HFF-Myc (cell line): ENCODE results near the gene GNG7.
"Not testable (repeated sequence)": the region's sequence is repeated elsewhere in the genome, so short reads cannot be mapped to it uniquely, and the experiment has no call there.

Experiments
- DNase-seq: peaks from one replicate; pipeline ENCODE4 v3.0.0-alpha.2; 2011; ENCODE audit warnings: low read depth; ENCODE audit errors: extremely low read depth
- H3K4me3 ChIP-seq: replicated peaks from 2 replicates; pipeline ENCODE4 v1.5.1; 2011; ENCODE audit warnings: low read depth, mild to moderate bottlenecking, control low read depth, low read length
- TF ChIP-seq, protein P1 (sequence below): IDR thresholded peaks from 2 replicates; pipeline ENCODE4 v1.5.1; 2012; ENCODE audit warnings: mild to moderate bottlenecking, low read depth, low read length, control low read depth; ENCODE audit errors: missing control alignments

The GNG7 gene

DNA sequence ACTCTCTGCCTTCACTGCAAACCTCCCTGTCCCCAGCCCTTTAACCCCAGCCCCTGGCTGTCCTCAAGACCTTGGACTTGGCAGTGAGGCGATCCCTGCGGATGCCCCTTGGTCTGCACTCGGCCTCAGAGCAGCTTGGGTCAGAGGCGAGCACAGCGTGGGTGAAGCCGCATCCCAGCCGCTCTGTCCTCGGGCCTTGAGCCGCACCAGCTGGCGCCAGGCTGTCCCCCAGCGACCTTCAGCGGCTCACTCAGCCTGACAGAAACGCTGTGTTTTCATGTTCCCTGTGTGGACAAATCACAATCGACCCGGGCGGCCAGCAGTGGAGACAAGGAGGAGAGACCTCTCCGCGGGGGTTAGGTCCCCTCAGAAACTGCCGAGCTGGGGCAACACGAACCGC lies 52.0 kb downstream of the GNG7 start:
- TF ChIP-seq, protein P1, sequence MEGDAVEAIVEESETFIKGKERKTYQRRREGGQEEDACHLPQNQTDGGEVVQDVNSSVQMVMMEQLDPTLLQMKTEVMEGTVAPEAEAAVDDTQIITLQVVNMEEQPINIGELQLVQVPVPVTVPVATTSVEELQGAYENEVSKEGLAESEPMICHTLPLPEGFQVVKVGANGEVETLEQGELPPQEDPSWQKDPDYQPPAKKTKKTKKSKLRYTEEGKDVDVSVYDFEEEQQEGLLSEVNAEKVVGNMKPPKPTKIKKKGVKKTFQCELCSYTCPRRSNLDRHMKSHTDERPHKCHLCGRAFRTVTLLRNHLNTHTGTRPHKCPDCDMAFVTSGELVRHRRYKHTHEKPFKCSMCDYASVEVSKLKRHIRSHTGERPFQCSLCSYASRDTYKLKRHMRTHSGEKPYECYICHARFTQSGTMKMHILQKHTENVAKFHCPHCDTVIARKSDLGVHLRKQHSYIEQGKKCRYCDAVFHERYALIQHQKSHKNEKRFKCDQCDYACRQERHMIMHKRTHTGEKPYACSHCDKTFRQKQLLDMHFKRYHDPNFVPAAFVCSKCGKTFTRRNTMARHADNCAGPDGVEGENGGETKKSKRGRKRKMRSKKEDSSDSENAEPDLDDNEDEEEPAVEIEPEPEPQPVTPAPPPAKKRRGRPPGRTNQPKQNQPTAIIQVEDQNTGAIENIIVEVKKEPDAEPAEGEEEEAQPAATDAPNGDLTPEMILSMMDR = no peak
- DNase-seq = no peak
- no peak overlapping the region for H3K4me3 ChIP-seq

DNA sequence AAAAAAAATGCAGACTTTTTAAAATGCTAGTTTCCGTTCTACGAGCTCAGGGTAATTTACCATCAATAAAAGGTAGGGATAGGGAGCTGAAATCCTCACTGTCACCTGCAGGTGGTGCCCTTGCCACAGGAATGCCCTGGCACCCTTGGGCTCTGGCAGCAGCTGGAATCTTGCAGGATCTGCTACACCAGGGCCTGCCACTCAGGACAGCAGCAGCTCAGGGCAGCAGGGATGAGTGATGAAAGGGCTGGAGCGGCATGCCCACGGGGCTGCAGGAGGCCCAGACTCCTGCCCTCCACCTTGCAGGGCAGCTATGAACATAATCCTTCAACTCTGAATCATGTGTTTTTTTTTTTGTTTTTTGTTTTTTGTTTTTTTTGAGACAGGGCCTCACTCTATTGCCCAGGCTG lies 54.0 kb downstream of the GNG7 start:
- H3K4me3 ChIP-seq = no peak overlapping the region
- DNase-seq = peak; percentile 53
- TF ChIP-seq, protein P1 = peak; percentile 75

DNA sequence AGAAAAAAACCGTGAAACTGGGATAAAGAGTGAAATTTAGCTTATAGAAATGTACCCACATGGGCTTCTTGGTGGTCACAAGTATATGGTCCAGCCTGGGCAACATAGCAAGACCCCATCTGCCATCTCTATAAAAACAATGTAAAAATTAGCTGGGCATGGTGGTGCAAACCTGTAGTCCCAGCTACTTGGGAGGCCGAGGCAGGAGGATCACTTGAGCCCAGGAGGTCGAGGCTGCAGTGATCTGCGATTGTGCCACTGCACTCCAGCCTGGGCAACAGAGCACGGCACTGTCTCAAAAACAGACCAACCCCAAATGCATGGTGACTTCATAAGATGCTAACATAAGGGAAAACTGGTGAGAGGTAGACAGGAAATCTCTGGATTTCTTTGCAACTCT lies 54.4 kb downstream of the GNG7 start:
- no peak overlapping the region for H3K4me3 ChIP-seq
- DNase-seq = no peak
- TF ChIP-seq, protein P1 = no peak

DNA sequence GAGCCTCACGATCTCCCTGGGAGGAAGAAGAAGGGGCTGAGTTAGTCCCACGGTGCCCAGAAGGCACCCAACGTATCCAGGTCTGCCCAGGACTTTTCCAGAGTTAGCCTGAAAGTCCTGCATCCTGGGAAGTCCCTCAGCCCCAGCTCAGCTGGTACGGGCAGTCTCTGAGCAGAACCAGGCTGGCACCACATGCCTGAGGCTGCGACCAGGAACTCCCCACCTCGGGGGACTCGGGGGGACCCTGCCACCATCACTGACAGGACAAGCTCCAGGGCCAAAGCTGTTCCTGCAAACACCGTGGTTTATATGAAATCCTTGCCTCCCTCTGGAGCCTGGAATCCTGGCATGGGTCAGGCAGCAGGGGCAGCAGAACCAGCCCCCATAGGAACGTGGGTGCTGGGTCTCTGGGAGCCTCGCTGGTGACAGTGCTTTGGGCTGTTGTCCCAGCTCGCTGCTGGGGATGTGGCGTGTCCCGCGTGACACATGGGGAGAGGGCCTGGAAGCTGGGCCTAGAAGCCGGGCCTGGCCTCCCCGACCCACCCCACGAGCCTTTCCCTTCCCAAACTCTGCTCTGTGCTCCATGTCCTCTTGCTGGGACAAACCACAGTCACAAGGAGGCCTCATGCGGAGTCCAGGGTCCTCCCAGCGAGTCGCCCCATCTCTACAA lies 55.5 kb downstream of the GNG7 start:
- DNase-seq = no peak
- TF ChIP-seq, protein P1 = no peak
- no peak overlapping the region for H3K4me3 ChIP-seq

DNA sequence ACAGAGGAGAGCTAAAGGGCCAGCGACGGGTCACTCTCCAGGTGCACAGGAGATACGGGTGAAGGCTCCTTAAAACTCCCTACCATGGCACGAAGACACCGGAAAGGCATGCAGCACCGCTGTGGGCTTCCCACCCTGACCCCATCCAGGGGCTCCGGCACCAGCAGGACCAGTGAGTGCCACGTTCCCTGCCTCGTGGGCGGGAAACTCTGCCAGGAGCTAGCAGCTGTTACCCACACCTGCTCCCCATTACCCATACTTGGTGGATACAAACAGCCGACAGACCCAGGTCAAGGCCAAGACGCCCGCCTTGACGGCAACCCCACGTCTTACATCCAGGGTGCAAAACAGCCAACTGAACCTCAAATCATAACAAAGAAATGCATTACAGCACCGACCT lies 56.7 kb downstream of the GNG7 start:
- TF ChIP-seq, protein P1 = no peak
- no peak for DNase-seq
- H3K4me3 ChIP-seq = no peak overlapping the region

DNA sequence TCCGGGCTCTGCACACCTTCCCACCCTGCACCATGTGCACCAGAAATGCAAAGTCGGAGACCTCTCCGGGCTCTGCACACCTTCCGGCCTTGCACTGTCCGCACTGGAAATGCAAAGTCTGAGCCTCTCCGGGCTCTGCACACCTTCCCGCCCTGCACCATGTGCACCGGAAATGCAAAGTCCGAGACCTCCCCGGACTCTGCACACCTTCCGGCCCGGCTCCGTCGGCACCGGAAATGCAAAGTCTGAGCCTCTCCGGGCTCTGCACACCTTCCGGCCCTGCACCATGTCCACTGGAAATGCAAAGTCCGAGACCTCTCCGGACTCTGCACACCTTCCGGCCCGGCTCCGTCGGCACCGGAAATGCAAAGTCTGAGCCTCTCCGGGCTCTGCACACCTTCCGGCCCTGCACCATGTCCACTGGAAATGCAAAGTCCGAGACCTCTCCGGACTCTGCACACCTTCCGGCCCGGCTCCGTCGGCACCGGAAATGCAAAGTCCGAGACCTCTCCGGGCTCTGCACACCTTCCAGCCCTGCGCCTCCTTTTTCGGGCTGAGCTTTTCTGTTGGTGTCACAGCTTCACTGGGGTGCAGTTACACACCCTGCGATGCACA lies 59.3 kb downstream of the GNG7 start:
- not testable (repeated sequence) for DNase-seq

DNA sequence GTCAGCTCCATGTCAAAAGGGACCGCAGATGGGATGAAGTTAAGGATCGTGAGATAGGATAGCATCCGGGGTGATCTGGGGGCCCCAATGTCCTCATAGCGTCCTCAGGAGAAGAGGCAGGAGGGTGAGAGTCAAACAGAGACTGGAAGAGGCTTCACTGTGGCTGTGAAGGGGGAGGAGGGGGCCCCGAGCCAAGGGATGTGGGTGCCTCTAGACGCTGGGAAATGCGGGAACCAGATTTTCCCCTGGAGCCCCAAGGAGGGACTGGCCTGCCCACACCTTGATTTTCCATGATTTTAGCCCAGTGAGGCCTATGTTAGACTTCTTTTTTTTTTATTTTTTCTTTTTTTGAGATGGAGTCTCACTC lies 61.2 kb downstream of the GNG7 start:
- DNase-seq = no peak
- H3K4me3 ChIP-seq = no peak overlapping the region
- TF ChIP-seq, protein P1 = no peak

More for the DNA sequence above, 59.3 kb downstream of the GNG7 start:
- H3K4me3 ChIP-seq = not testable (repeated sequence)
